Adrenal gland (tissue), 12 donors: ENCODE results near the gene IMPA2. TPM values are rescaled to one million over a fixed set of nuclear protein-coding genes. Genes with fewer than 3 reads are reported as not detected.
"Not testable (repeated sequence)": the region's sequence is repeated elsewhere in the genome, so short reads cannot be mapped to it uniquely, and the experiment has no call there.

Experiments used
- DNase-seq, 7 donors: peaks; one replicate each; pipeline ENCODE4 v3.0.0-alpha.2; 2019 to 2020
- H3K27ac ChIP-seq, 5 donors: fragments of 200-600 bp; sonication (generic) in 4 of 5; 1 replicate in 3 of 5; 2 replicates in 2 of 5; pipeline versions ENCODE4 v1.5.1 to v1.8.0; 2016 to 2020; ENCODE audit warnings: mild to moderate bottlenecking in 1 of 5
- H3K27me3 ChIP-seq: fragments of 200-600 bp; 2 replicates; pipeline ENCODE4 v1.8.0; 2021
- H3K36me3 ChIP-seq, 2 donors: fragments of 200-600 bp; replicated peaks in 1 of 2; 1 replicate in 1 of 2; 2 replicates in 1 of 2; pipeline versions ENCODE4 v1.5.1 to v1.8.0; 2018 to 2022
- H3K4me1 ChIP-seq, 2 donors: fragments of 200-600 bp; replicated peaks in 1 of 2; 1 replicate in 1 of 2; 2 replicates in 1 of 2; pipeline versions ENCODE4 v1.5.1 to v1.8.0; 2018 to 2021
- H3K4me3 ChIP-seq, 4 donors: fragments of 200-600 bp; sonication (generic) in 3 of 4; one replicate each; pipeline ENCODE4 v1.5.1; 2016 to 2018
- H3K9me3 ChIP-seq, 3 donors: fragments of 200-600 bp; sonication (generic) in 1 of 3; replicated peaks in 1 of 3; 1 replicate in 2 of 3; 2 replicates in 1 of 3; pipeline versions ENCODE4 v1.5.1 to v1.8.0; 2016 to 2021
- CTCF ChIP-seq, 6 experiments: fragments of 450-650 bp in 4 of 6; fragments of 200-600 bp in 2 of 6; sonication (generic) in 1 of 6; IDR thresholded peaks; 1 replicate in 5 of 6; 2 replicates in 1 of 6; pipeline versions ENCODE4 v1.5.1 to v1.8.0; 2016 to 2021; ENCODE audit warnings: antibody characterized with exemption in 6 of 6, mild to moderate bottlenecking in 2 of 6, moderate library complexity in 1 of 6
- POLR2A ChIP-seq, 2 donors: fragments of 450-650 bp; IDR thresholded peaks; one replicate each; pipeline ENCODE4 v1.6.1; 2017; ENCODE audit warnings: antibody characterized with exemption in 2 of 2, mild to moderate bottlenecking in 2 of 2, moderate library complexity in 1 of 2
- WGBS, 4 donors: extraction: QIAGEN DNeasy Blood & Tissue Kit in 2 of 4; methylation state at CpG; one replicate each; pipeline versions ENCODE4 v1.1.5 to v1.1.7; 2013 to 2017; 5-methylcytosine and 5-hydroxymethylcytosine counted together
- intact Hi-C, 2 donors: fragments of 100-400 bp; cut with DNase I; formaldehyde crosslinking; loops; one replicate each; pipeline versions ENCODE4 v1.14.1 to v1.15.0; 2022 to 2023
- polyA plus RNA-seq, 3 donors: library from polyadenylated mRNA; stranded (reverse); fragments of 200-250 nt in 2 of 3; fragments of 350-450 nt in 1 of 3; fragmentation: Illumina TruSeq in 1 of 3; extraction: RNeasy Lipid Tissue Mini Kit (QIAGEN cat#74804) in 1 of 3; gene quantifications; one replicate each; pipeline ENCODE4 v1.2.3, GENCODE V29; 2013 to 2014
- total RNA-seq, 9 donors: library from RNA; depleted of rRNA in 4 of 9; stranded (reverse); fragments of >200 nt in 4 of 9; fragments of 120-200 nt in 1 of 9; fragmentation: NEBNext Ultra II Directional in 1 of 9; extraction: Animal tissue kit (Norgen Biotek cat#: 25700) in 1 of 9; gene quantifications; one replicate each; pipeline versions ENCODE4 v1.1.0 to v1.2.4, GENCODE V29; 2013 to 2023
- donor health status: healthy with polysubstance abuse.
- donor health status: Bipolar disorder and iron deficiency.
- donor health status: DM: yes; HTN: yes; CAD: no.
- donor health status: DM: no; HTN: no; CAD: no.
- donor health status: DM: no; HTN: no; CAD: no.
- donor health status: DM: yes; HTN: yes; CAD: no.

The IMPA2 gene
- total and polyA plus RNA-seq, 12 donors: 7.9 to 41.3 (median 20.4) TPM

DNA sequence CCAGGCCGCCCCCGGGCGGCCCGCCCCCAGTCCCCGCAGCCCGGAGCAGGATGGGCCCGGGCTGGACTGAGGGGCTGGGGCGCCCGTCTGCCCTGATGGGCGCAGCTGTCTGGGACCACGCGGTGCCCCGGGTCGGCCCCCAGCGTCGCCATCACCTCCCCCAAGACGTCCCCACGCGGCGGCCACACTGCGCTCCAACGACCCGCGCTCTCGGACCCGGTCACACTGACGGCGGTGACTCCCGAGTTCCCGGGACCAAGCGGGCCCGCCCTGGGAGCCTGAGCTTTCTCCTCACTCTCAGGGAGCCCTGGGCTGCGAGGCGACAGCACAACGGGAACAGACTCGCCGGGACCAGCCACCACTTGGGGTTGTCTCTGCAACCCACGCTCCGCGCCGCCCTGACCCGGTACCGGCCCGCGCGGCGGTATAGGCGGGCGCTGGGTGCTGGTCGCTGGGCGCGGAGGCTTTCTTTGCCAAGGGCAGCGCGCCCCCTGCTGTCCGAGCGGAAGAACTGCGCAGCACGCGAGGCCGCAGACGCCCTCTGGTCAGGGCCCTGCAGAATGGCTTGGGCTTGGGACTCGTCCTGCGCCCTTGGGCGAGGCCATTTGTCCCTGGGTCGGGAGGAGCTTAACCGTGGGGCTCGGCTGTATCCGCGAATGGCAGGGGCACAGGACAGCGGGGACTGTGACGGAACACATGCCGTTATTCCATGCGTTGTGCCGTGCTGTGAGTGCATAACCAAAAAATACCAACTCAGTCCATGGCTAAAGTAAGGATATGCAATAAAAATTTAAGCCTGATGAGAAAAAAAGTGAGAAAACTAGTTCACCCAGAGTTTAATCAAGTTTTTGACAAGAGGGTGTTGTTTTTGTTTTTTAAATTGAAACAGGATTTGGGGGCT is 57.6 kb downstream of the IMPA2 start:
- H3K27ac ChIP-seq: no peak overlapping the region
- H3K4me3 ChIP-seq: peak overlapping the region in 2 of 4 donors; percentile 41 to 58
- H3K4me1 ChIP-seq: peaks cover 0 to 3% of the 10 kb centered on the region in 2 donors
- no peaks in the 10 kb centered on the region for H3K27me3 ChIP-seq
- H3K36me3 ChIP-seq: no peaks in the 10 kb centered on the region
- WGBS, 4 donors: 2 to 4% (median 3%) methylated on average over 18 to 74 of the region's 74 CpGs
- H3K9me3 ChIP-seq: no peaks in the 10 kb centered on the region
- intact Hi-C loops: loop anchor here in 1 of 2 donors (5.0 to 10.0 kb wide), 2 partner anchors 102 to 304 kb away; no protein-coding TSS in a partner anchor
- TF ChIP-seq CTCF (IDR thresholded peaks at IDR 0.05): peak; percentile 94 to 99 (median 98)
- TF ChIP-seq POLR2A (IDR thresholded peaks at IDR 0.05): peak in 1 of 2 donors; percentile 31
- DNase-seq: peak; percentile 78 to 92 (median 88)

- not testable (repeated sequence) for H3K27me3 ChIP-seq, H3K27ac ChIP-seq, H3K36me3 ChIP-seq, H3K4me3 ChIP-seq, H3K9me3 ChIP-seq, H3K4me1 ChIP-seq
- 68 to 72% (median 69%) methylated on average over 6 of the region's 6 CpGs for WGBS, 4 donors
- DNase-seq: peak in 2 of 7 donors; percentile 18 to 34
- intact Hi-C loops: loop anchor here in 1 of 2 donors (5.0 to 10.0 kb wide), 2 partner anchors 102 to 305 kb away; no protein-coding TSS in a partner anchor
These were observed 58.2 kb downstream of the IMPA2 start for GRCh38 chr18:12039540-12039930.

DNA sequence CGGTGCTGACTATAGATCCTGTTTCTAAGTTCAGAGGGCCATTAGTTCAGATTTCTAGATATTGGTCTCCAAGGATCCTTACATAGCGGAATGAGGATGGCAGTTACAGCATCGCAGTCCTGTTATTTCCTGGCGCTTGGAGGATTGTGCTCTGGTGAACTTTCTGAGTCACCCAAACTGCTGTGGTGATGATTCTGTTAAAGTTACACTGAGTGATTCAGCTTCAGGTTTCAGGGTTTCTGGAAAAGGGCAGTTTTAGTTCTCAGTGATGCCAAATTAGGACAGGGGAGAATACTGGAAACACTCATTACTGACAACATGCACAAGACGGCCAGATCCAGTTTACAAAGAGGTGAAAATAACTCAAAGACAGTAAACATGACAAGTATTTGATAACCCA is 60.3 kb downstream of the IMPA2 start:
- no peaks in the 10 kb centered on the region for H3K27me3 ChIP-seq
- 40 to 55% (median 46%) methylated on average over 5 of the region's 5 CpGs for WGBS, 4 donors
- intact Hi-C loops: loop anchor here (10.0 kb wide), 2 partner anchors 107 to 387 kb away; no protein-coding TSS in a partner anchor
- H3K27ac ChIP-seq: peak overlapping the region in 1 of 5 donors; percentile 30
- TF ChIP-seq CTCF (IDR thresholded peaks at IDR 0.05) (no peak), POLR2A (IDR thresholded peaks at IDR 0.05) (no peak)
- no peaks in the 10 kb centered on the region for H3K9me3 ChIP-seq
- DNase-seq: peak in 6 of 7 donors; percentile 28 to 65 (median 48)
- no peaks in the 10 kb centered on the region for H3K36me3 ChIP-seq
- peaks cover 0 to 3% of the 10 kb centered on the region in 2 donors for H3K4me1 ChIP-seq
- H3K4me3 ChIP-seq: no peak overlapping the region

GRCh38 chr18:12043811-12044210 is 62.5 kb downstream of the IMPA2 start:
- no peaks in the 10 kb centered on the region for H3K36me3 ChIP-seq
- no peak for TF ChIP-seq POLR2A (IDR thresholded peaks at IDR 0.05)
- TF ChIP-seq CTCF (IDR thresholded peaks at IDR 0.05): no peak
- H3K27ac ChIP-seq: no peak overlapping the region
- no peak overlapping the region for H3K4me3 ChIP-seq
- DNase-seq: peak in 1 of 7 donors; percentile 15
- peaks cover 0 to 3% of the 10 kb centered on the region in 2 donors for H3K4me1 ChIP-seq
- WGBS, 4 donors: 63 to 89% (median 85%) methylated on average over 6 to 7 of the region's 7 CpGs
- no peaks in the 10 kb centered on the region for H3K27me3 ChIP-seq
- H3K9me3 ChIP-seq: no peaks in the 10 kb centered on the region
- intact Hi-C loops: loop anchor here (10.0 kb wide), 2 partner anchors 109 to 389 kb away; no protein-coding TSS in a partner anchor
